HG02938 (cell line): Measurements from ENCODE around the gene PIGR.

Experiments used
- ATAC-seq: cut with Tn5 transposase; IDR thresholded peaks from one replicate; pipeline ENCODE4 v1.9.1; 2021; ENCODE audit warnings: mild to moderate bottlenecking, moderate library complexity; ENCODE audit not compliant: unreplicated experiment

PIGR gene

GRCh38 chr1:206946261-206946660 is at the start of gene PIGR:
TSS of gene PIGR (minus strand) at chr1:206946466. CDS start at chr1:206940531, 5,935 bp downstream.
- no peak for ATAC-seq

- ATAC-seq: no peak
These were observed 46.5 kb upstream of the PIGR start for GRCh38 chr1:206992790-206993189.

GRCh38 chr1:206987873-206988272 is 41.6 kb upstream of the PIGR start:
- ATAC-seq: no peak

GRCh38 chr1:206986885-206987284 is 40.6 kb upstream of the PIGR start:
- no peak for ATAC-seq

GRCh38 chr1:206986402-206986801 is 40.1 kb upstream of the PIGR start:
- no peak for ATAC-seq

GRCh38 chr1:206985162-206985749 is 39.0 kb upstream of the PIGR start:
- ATAC-seq: no peak

- ATAC-seq: peak; percentile 62
These were observed 36.0 kb upstream of the PIGR start for GRCh38 chr1:206982216-206982615.

- ATAC-seq: no peak
These were observed 33.2 kb upstream of the PIGR start for GRCh38 chr1:206979379-206980043.

GRCh38 chr1:206978259-206978658 is 32.0 kb upstream of the PIGR start:
- no peak for ATAC-seq

- no peak for ATAC-seq
These were observed 29.0 kb upstream of the PIGR start for GRCh38 chr1:206975306-206975705.

GRCh38 chr1:206974140-206974539 is 27.9 kb upstream of the PIGR start:
- no peak for ATAC-seq

GRCh38 chr1:206972728-206973127 is 26.5 kb upstream of the PIGR start:
- no peak for ATAC-seq

GRCh38 chr1:206971029-206971655 is 24.9 kb upstream of the PIGR start:
- peak; percentile 46 for ATAC-seq

- ATAC-seq: no peak
These were observed 24.2 kb upstream of the PIGR start, which contains the start of gene FCAMR for GRCh38 chr1:206970446-206970845. TSS of gene FCAMR (minus strand) at chr1:206970460. CDS start at chr1:206970125, 335 bp downstream.

- no peak for ATAC-seq
These were observed 22.8 kb upstream of the PIGR start for GRCh38 chr1:206969090-206969489.

GRCh38 chr1:206967096-206967849 is 21.0 kb upstream of the PIGR start:
- ATAC-seq: peak; percentile 55

GRCh38 chr1:206965781-206966180 is 19.5 kb upstream of the PIGR start:
- ATAC-seq: no peak

GRCh38 chr1:206963740-206964139 is 17.5 kb upstream of the PIGR start:
- ATAC-seq: no peak

- ATAC-seq: no peak
These were observed 16.9 kb upstream of the PIGR start for GRCh38 chr1:206963119-206963712.

- no peak for ATAC-seq
These were observed 16.0 kb upstream of the PIGR start for GRCh38 chr1:206962272-206962671.

GRCh38 chr1:206961668-206962067 is 15.4 kb upstream of the PIGR start:
- no peak for ATAC-seq
